Choroid plexus epithelial cell (primary cell): ENCODE data around the gene DNAH9.

Experiments
- DNase-seq: peaks from one replicate; pipeline ENCODE4 v3.0.0-alpha.2; 2010; ENCODE audit warnings: low read depth
- H3K4me3 ChIP-seq: 2 replicates; pipeline ENCODE4 v1.5.1; 2011; ENCODE audit warnings: low read depth, mild to moderate bottlenecking, control low read depth, low read length, moderate library complexity
- TF ChIP-seq, protein P1 (sequence below): conservative IDR thresholded peaks from 2 replicates; pipeline ENCODE4 v1.5.1; 2011; ENCODE audit warnings: low read depth, mild to moderate bottlenecking, control low read depth, inconsistent platforms, low read length, moderate library complexity

DNAH9 gene

DNA sequence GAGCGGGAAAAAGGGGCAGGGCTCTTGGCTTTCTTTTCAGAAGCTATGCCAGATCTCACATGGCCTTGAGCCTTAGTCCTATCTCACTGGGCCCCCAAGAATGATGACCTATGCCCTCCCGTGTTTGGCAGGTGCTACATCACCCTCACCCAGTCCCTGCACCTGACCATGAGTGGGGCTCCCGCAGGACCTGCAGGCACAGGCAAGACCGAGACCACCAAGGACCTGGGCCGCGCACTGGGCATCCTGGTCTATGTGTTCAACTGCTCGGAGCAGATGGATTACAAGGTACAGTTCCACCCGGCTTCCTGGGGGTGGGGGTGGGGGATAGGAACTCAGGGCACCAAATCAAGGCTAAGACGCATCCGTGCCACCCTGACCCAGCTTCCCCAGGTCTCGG, 120.9 kb downstream of the DNAH9 start:
- DNase-seq = no peak
- H3K4me3 ChIP-seq = no peak overlapping the region
- TF ChIP-seq, protein P1, sequence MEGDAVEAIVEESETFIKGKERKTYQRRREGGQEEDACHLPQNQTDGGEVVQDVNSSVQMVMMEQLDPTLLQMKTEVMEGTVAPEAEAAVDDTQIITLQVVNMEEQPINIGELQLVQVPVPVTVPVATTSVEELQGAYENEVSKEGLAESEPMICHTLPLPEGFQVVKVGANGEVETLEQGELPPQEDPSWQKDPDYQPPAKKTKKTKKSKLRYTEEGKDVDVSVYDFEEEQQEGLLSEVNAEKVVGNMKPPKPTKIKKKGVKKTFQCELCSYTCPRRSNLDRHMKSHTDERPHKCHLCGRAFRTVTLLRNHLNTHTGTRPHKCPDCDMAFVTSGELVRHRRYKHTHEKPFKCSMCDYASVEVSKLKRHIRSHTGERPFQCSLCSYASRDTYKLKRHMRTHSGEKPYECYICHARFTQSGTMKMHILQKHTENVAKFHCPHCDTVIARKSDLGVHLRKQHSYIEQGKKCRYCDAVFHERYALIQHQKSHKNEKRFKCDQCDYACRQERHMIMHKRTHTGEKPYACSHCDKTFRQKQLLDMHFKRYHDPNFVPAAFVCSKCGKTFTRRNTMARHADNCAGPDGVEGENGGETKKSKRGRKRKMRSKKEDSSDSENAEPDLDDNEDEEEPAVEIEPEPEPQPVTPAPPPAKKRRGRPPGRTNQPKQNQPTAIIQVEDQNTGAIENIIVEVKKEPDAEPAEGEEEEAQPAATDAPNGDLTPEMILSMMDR = no peak

GRCh38 chr17:11719856-11720255, 121.6 kb downstream of the DNAH9 start:
- no peak for DNase-seq
- TF ChIP-seq, protein P1 = no peak
- H3K4me3 ChIP-seq = no peak overlapping the region

- TF ChIP-seq, protein P1 = no peak
- no peak overlapping the region for H3K4me3 ChIP-seq
- no peak for DNase-seq
Observed at GRCh38 chr17:11720816-11721215, 122.5 kb downstream of the DNAH9 start.

DNA sequence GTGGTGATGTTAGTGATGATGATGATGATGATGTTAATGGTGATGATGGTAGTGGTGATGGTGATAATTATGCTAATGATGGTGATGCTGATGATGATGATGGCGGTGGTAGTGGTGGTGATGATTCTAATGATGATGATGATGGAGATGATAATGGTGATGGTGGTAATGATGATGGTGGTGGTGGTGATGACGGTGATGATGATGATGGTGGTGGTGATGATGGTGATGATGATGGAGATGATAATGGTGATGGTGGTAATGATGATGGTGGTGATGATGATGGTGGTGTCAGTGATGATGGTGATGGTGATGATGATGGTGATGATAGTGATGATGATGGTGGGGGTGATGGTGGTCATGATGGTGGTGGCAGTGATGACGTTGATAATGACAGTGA, 132.5 kb downstream of the DNAH9 start:
- TF ChIP-seq, protein P1 = no peak
- H3K4me3 ChIP-seq = no peak overlapping the region
- DNase-seq = no peak

DNA sequence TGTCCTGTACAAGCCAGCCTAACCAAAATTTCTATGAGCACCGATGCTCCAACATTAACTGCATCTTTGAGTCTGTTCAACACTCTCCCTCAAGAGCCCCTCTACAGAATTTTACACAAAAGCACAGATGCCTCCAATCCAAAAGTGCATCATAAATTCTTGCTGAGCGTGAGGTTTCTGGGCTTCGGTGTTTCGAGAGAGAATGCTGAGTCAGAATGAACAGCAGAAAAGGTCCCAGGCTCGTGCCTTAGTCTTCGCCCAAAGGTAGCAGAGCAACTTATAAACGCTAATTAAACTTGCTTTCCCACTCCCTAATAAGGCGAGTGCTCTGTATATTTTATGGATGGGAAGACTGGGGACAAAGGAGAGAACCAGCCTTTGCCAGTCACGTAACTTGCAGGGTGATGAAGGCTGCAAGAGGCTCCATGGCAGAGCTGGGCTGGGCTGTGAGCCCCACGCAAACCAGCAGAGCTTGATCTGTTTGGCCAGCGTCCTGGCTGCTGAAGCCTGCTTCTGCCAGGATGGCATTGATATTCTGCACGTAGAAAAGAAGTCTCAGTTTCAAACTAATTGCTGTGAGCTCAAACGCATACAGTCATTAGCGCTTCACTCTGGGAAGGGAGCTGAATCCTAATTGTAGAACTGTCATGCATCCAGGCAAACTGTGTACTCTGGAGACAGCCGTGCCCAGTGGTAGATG, 138.5 kb downstream of the DNAH9 start:
- DNase-seq = no peak
- no peak overlapping the region for H3K4me3 ChIP-seq
- TF ChIP-seq, protein P1 = no peak

- DNase-seq = no peak
- no peak overlapping the region for H3K4me3 ChIP-seq
- TF ChIP-seq, protein P1 = no peak
Observed at GRCh38 chr17:11737313-11737679, 139.0 kb downstream of the DNAH9 start.

- TF ChIP-seq, protein P1 = no peak
- DNase-seq = no peak
- H3K4me3 ChIP-seq = no peak overlapping the region
Observed at GRCh38 chr17:11738151-11738550, 139.9 kb downstream of the DNAH9 start.
